H1 (cell line): ENCODE measurements around the gene CA7. TPM values are rescaled to one million over a fixed set of nuclear protein-coding genes. Genes with fewer than 3 reads are reported as not detected.

Source experiments
- CTCF ChIA-PET: fragments of 300-600 bp; sonication (Branson Sonifier 250); formaldehyde crosslinking; loops from one replicate; lab custom pipeline; 2021; ENCODE audit not compliant: partially characterized antibody; lab: Charles Lee
- POLR2A ChIA-PET: fragments of 300-600 bp; sonication (Branson Sonifier 250); formaldehyde crosslinking; loops from one replicate; lab custom pipeline; 2021; ENCODE audit warnings: inconsistent platforms; ENCODE audit not compliant: partially characterized antibody; lab: Charles Lee
- DNase-seq, 2 experiments: peaks; one replicate each; pipeline versions ENCODE4 v3.0.0 to v3.0.0-alpha.2; 2010 to 2022; ENCODE audit warnings: low spot score in 2 of 2, low read depth in 1 of 2, mixed read lengths in 1 of 2
- FAIRE-seq: peaks from 2 replicates; lab custom pipeline; 2011; peaks lifted over from hg19 to GRCh38; lab: Jason Lieb, UNC
- H2AFZ ChIP-seq: 2 replicates; pipeline ENCODE4 v1.8.1; 2012; ENCODE audit warnings: low read length, inconsistent platforms
- H2AK5ac ChIP-seq: 2 replicates; pipeline ENCODE4 v1.6.1; 2013; ENCODE audit warnings: low read depth, low read length
- H2BK120ac ChIP-seq: replicated peaks from 2 replicates; pipeline ENCODE3; 2013; ENCODE audit warnings: low read depth, low read length, inconsistent platforms
- H2BK12ac ChIP-seq: 2 replicates; pipeline ENCODE4 v1.6.1; 2013; ENCODE audit warnings: low read depth, low read length
- H2BK15ac ChIP-seq: 2 replicates; pipeline ENCODE4 v1.6.1; 2013; ENCODE audit warnings: low read length
- H2BK20ac ChIP-seq: 2 replicates; pipeline ENCODE4 v1.6.1; 2013; ENCODE audit warnings: low read length
- H2BK5ac ChIP-seq: 2 replicates; pipeline ENCODE4 v1.6.1; 2013; ENCODE audit warnings: low read depth, low read length
- H3K14ac ChIP-seq: 2 replicates; pipeline ENCODE4 v1.6.1; 2013; ENCODE audit warnings: inconsistent platforms; ENCODE audit not compliant: insufficient read length
- H3K18ac ChIP-seq: 2 replicates; pipeline ENCODE4 v1.6.1; 2013; ENCODE audit warnings: low read length; ENCODE audit errors: extremely low read depth
- H3K23ac ChIP-seq: 2 replicates; pipeline ENCODE4 v1.6.1; 2013; ENCODE audit warnings: inconsistent platforms; ENCODE audit not compliant: insufficient read length
- H3K23me2 ChIP-seq: 2 replicates; pipeline ENCODE4 v1.6.1; 2013; ENCODE audit warnings: low read depth, low read length
- H3K27ac ChIP-seq: 2 replicates; pipeline ENCODE4 v1.6.1; 2011; ENCODE audit warnings: low read depth, low read length, inconsistent platforms
- H3K27me3 ChIP-seq, 4 experiments: replicated peaks in 1 of 4; 1 replicate in 1 of 4; 2 replicates in 3 of 4; pipeline versions ENCODE4 v1.6.1 to v1.8.1; 2011 to 2013; ENCODE audit warnings: low read length in 3 of 4, mild to moderate bottlenecking in 3 of 4, inconsistent platforms in 2 of 4, mixed read lengths in 2 of 4, moderate library complexity in 1 of 4; ENCODE audit not compliant: control insufficient read depth in 3 of 4, insufficient read depth in 3 of 4; ENCODE audit errors: extremely low read depth in 1 of 4
- H3K36me3 ChIP-seq, 4 experiments: 2 replicates each; pipeline versions ENCODE4 v1.6.1 to v1.8.1; 2011 to 2013; ENCODE audit warnings: mild to moderate bottlenecking in 4 of 4, low read length in 3 of 4, moderate library complexity in 2 of 4, control low read depth in 1 of 4, inconsistent platforms in 1 of 4; ENCODE audit not compliant: insufficient read depth in 4 of 4, control insufficient read depth in 2 of 4
- H3K4ac ChIP-seq: replicated peaks from 2 replicates; pipeline ENCODE3; 2013; ENCODE audit warnings: low read length, low read depth, mixed read lengths, inconsistent platforms; ENCODE audit not compliant: insufficient read length
- H3K4me1 ChIP-seq, 4 experiments: replicated peaks in 1 of 4; 1 replicate in 1 of 4; 2 replicates in 3 of 4; pipeline versions ENCODE4 v1.6.1 to v1.8.1; 2011 to 2013; ENCODE audit warnings: low read length in 3 of 4, inconsistent platforms in 2 of 4, mixed read lengths in 1 of 4; ENCODE audit not compliant: insufficient read depth in 4 of 4, control insufficient read depth in 3 of 4
- H3K4me2 ChIP-seq, 2 experiments: 2 replicates each; pipeline versions ENCODE4 v1.6.1 to v1.8.1; 2011 to 2013; ENCODE audit warnings: low read depth in 2 of 2, low read length in 2 of 2, control low read depth in 1 of 2, inconsistent platforms in 1 of 2, mild to moderate bottlenecking in 1 of 2; ENCODE audit not compliant: insufficient read depth in 1 of 2
- H3K4me3 ChIP-seq, 4 experiments: fragments of 200-600, 300-600 bp in 1 of 4; sonication (generic), shearing (Covaris generic), sonication (Bioruptor Twin) in 1 of 4; 2 replicates each; pipeline versions ENCODE4 v1.5.1 to v1.8.1; 2011 to 2016; ENCODE audit warnings: low read length in 4 of 4, low read depth in 3 of 4, control low read depth in 2 of 4, inconsistent platforms in 2 of 4, mild to moderate bottlenecking in 2 of 4, mixed read lengths in 1 of 4, moderate library complexity in 1 of 4; ENCODE audit not compliant: insufficient read depth in 2 of 4; ENCODE audit errors: extremely low read depth in 1 of 4
- H3K56ac ChIP-seq: replicated peaks from 2 replicates; pipeline ENCODE3; 2013; ENCODE audit warnings: low read depth, mild to moderate bottlenecking, mixed read lengths, low read length, inconsistent platforms; ENCODE audit not compliant: insufficient read length
- H3K79me1 ChIP-seq: 2 replicates; pipeline ENCODE4 v1.6.1; 2013; ENCODE audit warnings: low read depth, low read length, control low read depth
- H3K79me2 ChIP-seq, 2 experiments: 2 replicates each; pipeline versions ENCODE4 v1.6.1 to v1.8.1; 2012 to 2013; ENCODE audit warnings: low read length in 2 of 2, mild to moderate bottlenecking in 2 of 2, inconsistent platforms in 1 of 2; ENCODE audit not compliant: insufficient read depth in 2 of 2, control insufficient read depth in 1 of 2
- H3K9ac ChIP-seq, 4 experiments: replicated peaks in 1 of 4; 1 replicate in 1 of 4; 2 replicates in 3 of 4; pipeline versions ENCODE4 v1.6.1 to v1.8.1; 2011 to 2013; ENCODE audit warnings: low read depth in 3 of 4, low read length in 3 of 4, control low read depth in 2 of 4, mild to moderate bottlenecking in 2 of 4, moderate library complexity in 2 of 4, inconsistent platforms in 1 of 4; ENCODE audit errors: extremely low read depth in 1 of 4
- H3K9me3 ChIP-seq, 2 experiments: 2 replicates each; pipeline versions ENCODE4 v1.6.1 to v1.8.1; 2012 to 2013; ENCODE audit warnings: mild to moderate bottlenecking in 2 of 2, moderate library complexity in 2 of 2, control low read depth in 1 of 2, inconsistent platforms in 1 of 2, low read depth in 1 of 2, low read length in 1 of 2, mixed read lengths in 1 of 2; ENCODE audit not compliant: insufficient read depth in 2 of 2
- H4K20me1 ChIP-seq, 2 experiments: replicated peaks in 1 of 2; 2 replicates each; pipeline versions ENCODE3 to v1.8.1; 2011 to 2013; ENCODE audit warnings: inconsistent platforms in 2 of 2, low read length in 2 of 2, mild to moderate bottlenecking in 1 of 2; ENCODE audit not compliant: insufficient read depth in 2 of 2, control insufficient read depth in 1 of 2
- H4K5ac ChIP-seq: 2 replicates; pipeline ENCODE4 v1.6.1; 2013; ENCODE audit warnings: low read length, low read depth, mixed read lengths, inconsistent platforms; ENCODE audit not compliant: insufficient read length
- H4K8ac ChIP-seq: 2 replicates; pipeline ENCODE4 v1.8.0; 2013; ENCODE audit warnings: mild to moderate bottlenecking, moderate library complexity, low read length, inconsistent platforms; ENCODE audit not compliant: insufficient read depth; ENCODE audit errors: extremely low read depth
- H4K91ac ChIP-seq: replicated peaks from 2 replicates; pipeline ENCODE3; 2013; ENCODE audit warnings: low read length, mixed read lengths, inconsistent platforms; ENCODE audit not compliant: insufficient read length
- CREB1 ChIP-seq: IDR thresholded peaks from 2 replicates; pipeline ENCODE4 v1.6.1; 2012; ENCODE audit warnings: inconsistent platforms
- EZH2 ChIP-seq: fragments of 200-600 bp; sonication (generic); IDR thresholded peaks from 2 replicates; pipeline ENCODE4 v1.7.1; 2012; ENCODE audit warnings: low read depth, mild to moderate bottlenecking, moderate library complexity, low read length, inconsistent platforms; ENCODE audit not compliant: severe bottlenecking
- SIRT6 ChIP-seq: IDR thresholded peaks from one replicate; pipeline ENCODE4 v1.7.1; 2012; ENCODE audit warnings: low read length, inconsistent platforms
- SIX5 ChIP-seq: IDR thresholded peaks from 2 replicates; pipeline ENCODE4 v1.6.1; 2011; ENCODE audit warnings: mild to moderate bottlenecking, low read depth, low read length
- TCF12 ChIP-seq: IDR thresholded peaks from 2 replicates; pipeline ENCODE4 v1.6.1; 2011; ENCODE audit warnings: low read depth, mild to moderate bottlenecking, low read length
- WGBS, 2 experiments: shearing (Covaris generic) in 1 of 2; methylation state at CpG; one replicate each; pipeline versions ENCODE4 v1.1.6 to v1.1.7; 2013 to 2015; ENCODE audit warnings: low lambda C conversion rate in 2 of 2, mixed read lengths in 2 of 2, inconsistent platforms in 1 of 2, low coverage in 1 of 2, missing lambda C conversion rate in 1 of 2; ENCODE audit not compliant: insufficient replicate concordance in 2 of 2, insufficient coverage in 1 of 2, insufficient read length in 1 of 2; ENCODE audit errors: extremely low coverage in 1 of 2, missing lambda C conversion rate in 1 of 2; 5-methylcytosine and 5-hydroxymethylcytosine counted together
- polyA plus RNA-seq, 7 experiments: library from polyadenylated mRNA; depleted of rRNA in 3 of 7; stranded (reverse) in 5 of 7; unstranded in 2 of 7; fragments of >200 nt in 5 of 7; fragments of 200-250 nt in 2 of 7; gene quantifications; 1 replicate in 5 of 7; 2 replicates in 1 of 7; 4 replicates in 1 of 7; pipeline versions ENCODE4 v1.2.1 to v1.2.3, GENCODE V29; 2011 to 2013; ENCODE audit warnings: missing spikeins in 2 of 7, mixed read lengths in 2 of 7
- total RNA-seq: library from RNA; stranded (reverse); fragmentation: NEBNext Ultra II Directional; extraction: Animal tissue kit (Norgen Biotek cat#: 25700); gene quantifications from 2 replicates; pipeline ENCODE4 v1.2.1, GENCODE V29; 2021

The CA7 gene
- total and polyA plus RNA-seq, 2 of the 8 experiments (the other 6 are each of a cell fraction or from before 2014, with no cell fraction given), result 1.7 to 2.7 TPM

GRCh38 chr16:66848172-66848571, 4.0 kb downstream of the CA7 start:
- Histone ChIP-seq H3K4me1 (peaks cover 0 to 2% (median 0%) of the 10 kb centered on the region in 4 experiments; a peak in 3 of 7 replicates), H2BK20ac (no peak overlapping the region), H2BK5ac (no peak overlapping the region), H3K79me1 (no peaks in the 10 kb centered on the region), H2BK120ac (no peak overlapping the region), H3K4me3 (no peak overlapping the region), H3K36me3 (no peaks in the 10 kb centered on the region), H3K23ac (no peak overlapping the region), H4K20me1 (peaks cover 0 to 3% of the 10 kb centered on the region in 2 experiments), H3K56ac (no peak overlapping the region), H4K5ac (no peak overlapping the region), H3K9me3 (no peaks in the 10 kb centered on the region), H2AFZ (no peak overlapping the region), H2AK5ac (no peak overlapping the region), H3K4ac (no peak overlapping the region), H3K18ac (no peak overlapping the region), H2BK15ac (no peak overlapping the region), H3K4me2 (no peak overlapping the region), H3K27me3 (peaks cover 13 to 40% (median 32%) of the 10 kb centered on the region in 4 experiments), H3K79me2 (no peaks in the 10 kb centered on the region), H4K91ac (no peak overlapping the region), H3K9ac (no peak overlapping the region), H4K8ac (no peak overlapping the region)
- POLR2A ChIA-PET, result interaction anchor here (1.4 to 2.0 kb wide), 3 partner anchors 14 to 32 kb away, joined by 3 to 4 read pairs (median 4); partner anchors contain the start of gene NAE1
- CTCF ChIA-PET, result interaction anchor here (1.0 to 13.4 kb wide), 6 partner anchors 9 to 120 kb away, joined by 3 to 162 read pairs (median 10); partner anchors contain the start of gene NAE1
- DNase-seq (no peak), FAIRE-seq (no peak)
- no peak for TF ChIP-seq SIRT6
- no peak for TF ChIP-seq CREB1
- no peak for TF ChIP-seq SIX5
- no peak for TF ChIP-seq TCF12
- TF ChIP-seq EZH2, result no peak
- TF ChIP-seq, all 59 proteins: peak for 0
- H3K23me2 ChIP-seq, result peaks cover 12% of the 10 kb centered on the region
- no peak overlapping the region for H3K27ac ChIP-seq
- no peak overlapping the region for H3K14ac ChIP-seq
- 90% methylated on average over 2 of the region's 2 CpGs; no CpG with 5 or more reads in 1 of the 2 experiments for WGBS, 2 experiments
- H2BK12ac ChIP-seq, result no peak overlapping the region
